ENCODE results near the gene MEMO1. TPM values are rescaled to one million over a fixed set of nuclear protein-coding genes. Genes with fewer than 3 reads are reported as not detected.
"Not testable (repeated sequence)": the region's sequence is repeated elsewhere in the genome, so short reads cannot be mapped to it uniquely, and the experiment has no call there.

The MEMO1 gene
- total RNA-seq, 2 donors from 2014 or later = 25.3 to 27.2 TPM

GRCh38 chr2:31909661-31910060, 101.1 kb downstream of the MEMO1 start:
- H3K36me3 ChIP-seq = peaks cover 6% of the 10 kb centered on the region
- no peak for TF ChIP-seq CTCF (IDR thresholded peaks at IDR 0.05)
- H3K27ac ChIP-seq = no peak overlapping the region
- H3K4me1 ChIP-seq (ENCODE audit: control insufficient read depth in 1 of 2, low read depth in 2 of 2) = no peaks in the 10 kb centered on the region
- DNase-seq (ENCODE audit: low spot score) = no peak
- no peaks in the 10 kb centered on the region for H3K27me3 ChIP-seq (replicated peaks; ENCODE audit: insufficient read depth)
- ATAC-seq (ENCODE audit: insufficient number of reproducible peaks, low FRiP score, low read depth) = no peak
- no peak overlapping the region for H3K4me3 ChIP-seq
- H3K9me3 ChIP-seq = no peaks in the 10 kb centered on the region

- H3K27me3 ChIP-seq (replicated peaks; ENCODE audit: insufficient read depth); H3K4me1 ChIP-seq (ENCODE audit: control insufficient read depth in 1 of 2, low read depth in 2 of 2); H3K27ac ChIP-seq; H3K36me3 ChIP-seq; DNase-seq (ENCODE audit: low spot score); H3K9me3 ChIP-seq; ATAC-seq (ENCODE audit: insufficient number of reproducible peaks, low FRiP score, low read depth); H3K4me3 ChIP-seq: not testable (repeated sequence)
Measured at GRCh38 chr2:31907491-31907890, 103.3 kb downstream of the MEMO1 start.

- H3K36me3 ChIP-seq = peaks cover 10% of the 10 kb centered on the region
- TF ChIP-seq CTCF (IDR thresholded peaks at IDR 0.05) = no peak
- no peak overlapping the region for H3K4me3 ChIP-seq
- H3K9me3 ChIP-seq = peaks cover 2% of the 10 kb centered on the region
- no peak overlapping the region for H3K27ac ChIP-seq
- no peak for DNase-seq (ENCODE audit: low spot score)
- H3K27me3 ChIP-seq (replicated peaks; ENCODE audit: insufficient read depth) = no peaks in the 10 kb centered on the region
- H3K4me1 ChIP-seq (ENCODE audit: control insufficient read depth in 1 of 2, low read depth in 2 of 2) = no peaks in the 10 kb centered on the region
- no peak for ATAC-seq (ENCODE audit: insufficient number of reproducible peaks, low FRiP score, low read depth)
Measured at GRCh38 chr2:31903109-31903780, 107.6 kb downstream of the MEMO1 start.

GRCh38 chr2:31901900-31902299, 108.9 kb downstream of the MEMO1 start:
- Histone ChIP-seq H3K4me1 (ENCODE audit: control insufficient read depth in 1 of 2, low read depth in 2 of 2) (no peaks in the 10 kb centered on the region), H3K9me3 (peaks cover 2% of the 10 kb centered on the region), H3K4me3 (no peak overlapping the region), H3K27ac (no peak overlapping the region), H3K36me3 (peaks cover 10% of the 10 kb centered on the region), H3K27me3 (replicated peaks; ENCODE audit: insufficient read depth) (no peaks in the 10 kb centered on the region)
- no peak for ATAC-seq (ENCODE audit: insufficient number of reproducible peaks, low FRiP score, low read depth)
- no peak for TF ChIP-seq CTCF (IDR thresholded peaks at IDR 0.05)
- DNase-seq (ENCODE audit: low spot score) = no peak

GRCh38 chr2:31900156-31900555, 110.7 kb downstream of the MEMO1 start:
- not testable (repeated sequence) for H3K36me3 ChIP-seq; H3K27ac ChIP-seq; H3K9me3 ChIP-seq; ATAC-seq (ENCODE audit: insufficient number of reproducible peaks, low FRiP score, low read depth); H3K27me3 ChIP-seq (replicated peaks; ENCODE audit: insufficient read depth); DNase-seq (ENCODE audit: low spot score); H3K4me3 ChIP-seq; H3K4me1 ChIP-seq (ENCODE audit: control insufficient read depth in 1 of 2, low read depth in 2 of 2)

GRCh38 chr2:31898346-31898745, 112.5 kb downstream of the MEMO1 start:
- not testable (repeated sequence) for H3K4me1 ChIP-seq (ENCODE audit: control insufficient read depth in 1 of 2, low read depth in 2 of 2); H3K4me3 ChIP-seq; DNase-seq (ENCODE audit: low spot score); H3K27ac ChIP-seq; H3K9me3 ChIP-seq; H3K36me3 ChIP-seq; ATAC-seq (ENCODE audit: insufficient number of reproducible peaks, low FRiP score, low read depth); H3K27me3 ChIP-seq (replicated peaks; ENCODE audit: insufficient read depth)

GRCh38 chr2:31897340-31897739, 113.5 kb downstream of the MEMO1 start:
- not testable (repeated sequence) for H3K4me1 ChIP-seq (ENCODE audit: control insufficient read depth in 1 of 2, low read depth in 2 of 2); ATAC-seq (ENCODE audit: insufficient number of reproducible peaks, low FRiP score, low read depth); H3K36me3 ChIP-seq; H3K27ac ChIP-seq; H3K4me3 ChIP-seq; H3K27me3 ChIP-seq (replicated peaks; ENCODE audit: insufficient read depth); DNase-seq (ENCODE audit: low spot score); H3K9me3 ChIP-seq

All from thoracic aorta (tissue), 2 donors.